Spleen (tissue), 7 donors: ENCODE measurements around the gene CDY2B.
"Not testable (repeated sequence)": the region's sequence is repeated elsewhere in the genome, so short reads cannot be mapped to it uniquely, and the experiment has no call there.

Source experiments
- POLR2A ChIP-seq, 3 donors: fragments of 450-650 bp; IDR thresholded peaks; one replicate each; pipeline ENCODE4 v1.5.1; 2017; ENCODE audit warnings: antibody characterized with exemption in 3 of 3, mild to moderate bottlenecking in 1 of 3
- TF ChIP-seq, protein P1 (sequence below), 11 experiments: fragments of 200-600 bp in 7 of 11; fragments of 450-650 bp in 4 of 11; sonication (generic) in 4 of 11; IDR thresholded peaks in 8 of 11; conservative IDR thresholded peaks in 3 of 11; 1 replicate in 7 of 11; 2 replicates in 4 of 11; pipeline versions ENCODE4 v1.4.0 to v1.8.0; 2016 to 2021; ENCODE audit warnings: antibody characterized with exemption in 11 of 11, inconsistent platforms in 4 of 11, mild to moderate bottlenecking in 1 of 11
- donor health status: DM: no; HTN: no; CAD: no; lungs with moderate emphysema.
- donor health status: DM: no; HTN: no; CAD: no.
- donor health status: DM: no; HTN: no; CAD: no.

DNA sequence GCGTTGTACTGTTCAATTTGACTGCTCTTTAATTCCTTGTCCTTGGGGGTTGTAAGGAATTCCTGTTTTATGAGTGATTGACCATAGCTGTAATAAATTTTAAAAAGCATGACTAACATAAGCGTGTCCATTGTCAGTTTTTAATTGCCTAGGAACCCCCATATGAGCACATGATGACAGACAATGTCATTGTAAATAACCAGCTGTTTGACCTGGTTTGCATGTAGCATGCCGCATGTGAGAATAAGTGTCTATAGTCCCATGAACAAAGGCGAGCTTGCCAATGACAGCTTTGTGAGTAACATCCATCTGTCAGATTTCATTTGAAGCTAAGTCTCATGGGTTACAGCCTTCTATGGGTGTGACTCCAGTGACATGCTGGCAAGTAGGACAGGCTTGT lies 30.9 kb downstream of the CDY2B start:
- TF ChIP-seq, protein P1, sequence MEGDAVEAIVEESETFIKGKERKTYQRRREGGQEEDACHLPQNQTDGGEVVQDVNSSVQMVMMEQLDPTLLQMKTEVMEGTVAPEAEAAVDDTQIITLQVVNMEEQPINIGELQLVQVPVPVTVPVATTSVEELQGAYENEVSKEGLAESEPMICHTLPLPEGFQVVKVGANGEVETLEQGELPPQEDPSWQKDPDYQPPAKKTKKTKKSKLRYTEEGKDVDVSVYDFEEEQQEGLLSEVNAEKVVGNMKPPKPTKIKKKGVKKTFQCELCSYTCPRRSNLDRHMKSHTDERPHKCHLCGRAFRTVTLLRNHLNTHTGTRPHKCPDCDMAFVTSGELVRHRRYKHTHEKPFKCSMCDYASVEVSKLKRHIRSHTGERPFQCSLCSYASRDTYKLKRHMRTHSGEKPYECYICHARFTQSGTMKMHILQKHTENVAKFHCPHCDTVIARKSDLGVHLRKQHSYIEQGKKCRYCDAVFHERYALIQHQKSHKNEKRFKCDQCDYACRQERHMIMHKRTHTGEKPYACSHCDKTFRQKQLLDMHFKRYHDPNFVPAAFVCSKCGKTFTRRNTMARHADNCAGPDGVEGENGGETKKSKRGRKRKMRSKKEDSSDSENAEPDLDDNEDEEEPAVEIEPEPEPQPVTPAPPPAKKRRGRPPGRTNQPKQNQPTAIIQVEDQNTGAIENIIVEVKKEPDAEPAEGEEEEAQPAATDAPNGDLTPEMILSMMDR (IDR thresholded peaks at IDR 0.05 in 8 of 11, conservative IDR thresholded peaks at IDR 0.05 in 3 of 11), result not testable (repeated sequence)
- not testable (repeated sequence) for TF ChIP-seq POLR2A (IDR thresholded peaks at IDR 0.05)
